ENCODE results near the gene ARID1B. TPM values are rescaled to one million over a fixed set of nuclear protein-coding genes. Genes with fewer than 3 reads are reported as not detected.

The ARID1B gene
- total RNA-seq, 1 experiment from 2014 or later, result 91.7 TPM

DNA sequence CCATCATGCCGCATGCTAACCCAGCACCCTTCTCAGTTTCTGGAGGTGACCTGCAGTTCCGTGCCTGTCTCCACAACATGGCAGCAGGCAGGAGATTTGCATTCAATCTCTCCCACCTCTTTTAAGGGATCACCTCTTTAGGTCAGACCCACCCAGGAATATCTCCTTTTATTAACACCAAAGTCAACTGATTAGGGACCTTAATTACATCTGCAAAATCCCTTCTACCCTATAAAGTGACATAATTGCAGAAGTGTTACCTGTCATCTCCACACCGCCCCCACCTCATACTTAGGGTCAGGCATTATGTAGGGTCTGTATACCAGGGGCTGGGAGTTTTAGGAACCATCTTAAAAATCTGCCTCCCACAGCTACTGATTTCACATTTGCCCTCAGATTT, 278.7 kb downstream of the ARID1B start:
- in situ Hi-C loops (cut with HindIII; ENCODE audit: low pct_unique_long_range_greater_than_20kb, low sequenced_read_pairs) (no loop called here), intact Hi-C loops (cut with micrococcal nuclease; ENCODE audit: unreplicated experiment) (no loop called here)
- ChIA-PET POLR2A (interaction anchor here (0.7 kb wide), 1 partner anchor 10 kb away, joined by 3 read pairs; no protein-coding TSS in a partner anchor), CTCF (no interaction called here)
- ATAC-seq, result no peak
- no TSS peak for BruUV-seq (replicated peaks)
- Histone ChIP-seq H3K27me3 (ENCODE audit: control insufficient read depth, insufficient read depth, low read length) (no peaks in the 10 kb centered on the region), H3K9me3 (ENCODE audit: control insufficient read depth, insufficient read depth, low read depth, low read length) (no peaks in the 10 kb centered on the region), H3K27ac (ENCODE audit: low read length) (no peak overlapping the region), H3K36me3 (ENCODE audit: control insufficient read depth, insufficient read depth, low read length) (no peaks in the 10 kb centered on the region), H3K4me1 (ENCODE audit: control insufficient read depth, insufficient read depth, low read length) (peaks cover 3% of the 10 kb centered on the region; the same call in 1 of the 2 replicates), H3K4me3 (ENCODE audit: low read depth in 2 of 2, low read length in 2 of 2) (no peak overlapping the region)
- TF ChIP-seq, protein P1, sequence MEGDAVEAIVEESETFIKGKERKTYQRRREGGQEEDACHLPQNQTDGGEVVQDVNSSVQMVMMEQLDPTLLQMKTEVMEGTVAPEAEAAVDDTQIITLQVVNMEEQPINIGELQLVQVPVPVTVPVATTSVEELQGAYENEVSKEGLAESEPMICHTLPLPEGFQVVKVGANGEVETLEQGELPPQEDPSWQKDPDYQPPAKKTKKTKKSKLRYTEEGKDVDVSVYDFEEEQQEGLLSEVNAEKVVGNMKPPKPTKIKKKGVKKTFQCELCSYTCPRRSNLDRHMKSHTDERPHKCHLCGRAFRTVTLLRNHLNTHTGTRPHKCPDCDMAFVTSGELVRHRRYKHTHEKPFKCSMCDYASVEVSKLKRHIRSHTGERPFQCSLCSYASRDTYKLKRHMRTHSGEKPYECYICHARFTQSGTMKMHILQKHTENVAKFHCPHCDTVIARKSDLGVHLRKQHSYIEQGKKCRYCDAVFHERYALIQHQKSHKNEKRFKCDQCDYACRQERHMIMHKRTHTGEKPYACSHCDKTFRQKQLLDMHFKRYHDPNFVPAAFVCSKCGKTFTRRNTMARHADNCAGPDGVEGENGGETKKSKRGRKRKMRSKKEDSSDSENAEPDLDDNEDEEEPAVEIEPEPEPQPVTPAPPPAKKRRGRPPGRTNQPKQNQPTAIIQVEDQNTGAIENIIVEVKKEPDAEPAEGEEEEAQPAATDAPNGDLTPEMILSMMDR (IDR thresholded peaks at IDR 0.05), result no peak
- TF ChIP-seq TCF7L2 (IDR thresholded peaks at IDR 0.05; ENCODE audit: low read depth, low read length) (no peak), SIN3A (IDR thresholded peaks at IDR 0.05; ENCODE audit: borderline replicate concordance, insufficient read depth, low read depth, low read length) (no peak), POLR2AphosphoS5 (IDR thresholded peaks at IDR 0.05; ENCODE audit: low read depth, low read length) (no peak)
- TF ChIP-seq, protein P2, sequence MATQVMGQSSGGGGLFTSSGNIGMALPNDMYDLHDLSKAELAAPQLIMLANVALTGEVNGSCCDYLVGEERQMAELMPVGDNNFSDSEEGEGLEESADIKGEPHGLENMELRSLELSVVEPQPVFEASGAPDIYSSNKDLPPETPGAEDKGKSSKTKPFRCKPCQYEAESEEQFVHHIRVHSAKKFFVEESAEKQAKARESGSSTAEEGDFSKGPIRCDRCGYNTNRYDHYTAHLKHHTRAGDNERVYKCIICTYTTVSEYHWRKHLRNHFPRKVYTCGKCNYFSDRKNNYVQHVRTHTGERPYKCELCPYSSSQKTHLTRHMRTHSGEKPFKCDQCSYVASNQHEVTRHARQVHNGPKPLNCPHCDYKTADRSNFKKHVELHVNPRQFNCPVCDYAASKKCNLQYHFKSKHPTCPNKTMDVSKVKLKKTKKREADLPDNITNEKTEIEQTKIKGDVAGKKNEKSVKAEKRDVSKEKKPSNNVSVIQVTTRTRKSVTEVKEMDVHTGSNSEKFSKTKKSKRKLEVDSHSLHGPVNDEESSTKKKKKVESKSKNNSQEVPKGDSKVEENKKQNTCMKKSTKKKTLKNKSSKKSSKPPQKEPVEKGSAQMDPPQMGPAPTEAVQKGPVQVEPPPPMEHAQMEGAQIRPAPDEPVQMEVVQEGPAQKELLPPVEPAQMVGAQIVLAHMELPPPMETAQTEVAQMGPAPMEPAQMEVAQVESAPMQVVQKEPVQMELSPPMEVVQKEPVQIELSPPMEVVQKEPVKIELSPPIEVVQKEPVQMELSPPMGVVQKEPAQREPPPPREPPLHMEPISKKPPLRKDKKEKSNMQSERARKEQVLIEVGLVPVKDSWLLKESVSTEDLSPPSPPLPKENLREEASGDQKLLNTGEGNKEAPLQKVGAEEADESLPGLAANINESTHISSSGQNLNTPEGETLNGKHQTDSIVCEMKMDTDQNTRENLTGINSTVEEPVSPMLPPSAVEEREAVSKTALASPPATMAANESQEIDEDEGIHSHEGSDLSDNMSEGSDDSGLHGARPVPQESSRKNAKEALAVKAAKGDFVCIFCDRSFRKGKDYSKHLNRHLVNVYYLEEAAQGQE (IDR thresholded peaks at IDR 0.05; ENCODE audit: insufficient read depth in 1 of 2, low read depth in 2 of 2, low read length in 1 of 2), result no peak
- DNase-seq (ENCODE audit: low read depth, low spot score), result no peak

DNA sequence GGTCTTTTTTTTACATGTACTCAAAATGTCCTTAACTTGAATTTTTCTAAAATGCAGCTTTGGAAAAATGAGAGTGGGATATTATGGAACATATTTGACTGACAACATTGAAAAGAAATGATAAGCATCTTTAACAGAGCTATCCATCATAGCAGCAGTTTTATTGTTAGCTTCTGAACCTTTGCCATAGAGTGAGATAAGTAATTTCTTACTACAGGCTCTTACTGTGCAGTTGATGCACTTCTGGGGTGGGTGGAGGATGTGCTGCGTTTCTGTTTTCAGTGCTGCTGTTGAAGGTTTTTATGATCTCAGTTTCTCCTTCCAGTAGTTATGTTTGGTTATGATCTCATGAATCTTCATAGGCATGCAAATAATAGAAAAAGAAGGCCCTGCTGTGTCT, 279.1 kb downstream of the ARID1B start:
- no peaks in the 10 kb centered on the region for H3K36me3 ChIP-seq (ENCODE audit: control insufficient read depth, insufficient read depth, low read length)
- in situ Hi-C loops (cut with HindIII; ENCODE audit: low pct_unique_long_range_greater_than_20kb, low sequenced_read_pairs) (no loop called here), intact Hi-C loops (cut with micrococcal nuclease; ENCODE audit: unreplicated experiment) (no loop called here)
- H3K27ac ChIP-seq (ENCODE audit: low read length), result no peak overlapping the region
- H3K27me3 ChIP-seq (ENCODE audit: control insufficient read depth, insufficient read depth, low read length), result no peaks in the 10 kb centered on the region
- no peak overlapping the region for H3K4me3 ChIP-seq (ENCODE audit: low read depth in 2 of 2, low read length in 2 of 2)
- peaks cover 3% of the 10 kb centered on the region; the same call in 1 of the 2 replicates for H3K4me1 ChIP-seq (ENCODE audit: control insufficient read depth, insufficient read depth, low read length)
- no TSS peak for BruUV-seq (replicated peaks)
- ATAC-seq, result no peak
- H3K9me3 ChIP-seq (ENCODE audit: control insufficient read depth, insufficient read depth, low read depth, low read length), result no peaks in the 10 kb centered on the region
- DNase-seq (ENCODE audit: low read depth, low spot score), result no peak
- TF ChIP-seq, protein P1 (IDR thresholded peaks at IDR 0.05), result no peak
- TF ChIP-seq TCF7L2 (IDR thresholded peaks at IDR 0.05; ENCODE audit: low read depth, low read length), result no peak
- TF ChIP-seq, protein P2 (IDR thresholded peaks at IDR 0.05; ENCODE audit: insufficient read depth in 1 of 2, low read depth in 2 of 2, low read length in 1 of 2), result no peak
- TF ChIP-seq SIN3A (IDR thresholded peaks at IDR 0.05; ENCODE audit: borderline replicate concordance, insufficient read depth, low read depth, low read length), result no peak
- TF ChIP-seq POLR2AphosphoS5 (IDR thresholded peaks at IDR 0.05; ENCODE audit: low read depth, low read length), result no peak
- CTCF ChIA-PET, result no interaction called here
- POLR2A ChIA-PET, result interaction anchor here (0.6 to 0.7 kb wide), 2 partner anchors 10 to 131 kb away, joined by 3 to 4 read pairs; no protein-coding TSS in a partner anchor
